HFFc6 (cell line): ENCODE measurements around the gene FGA. TPM values are rescaled to one million over a fixed set of nuclear protein-coding genes. Genes with fewer than 3 reads are reported as not detected.

ENCODE experiments used
- DNase-seq: peaks from one replicate; pipeline ENCODE4 v3.0.0-alpha.2; 2018
- H3K27ac Mint-ChIP-seq: 2 replicates; pipeline ENCODE4 v1.8.0; 2020; ENCODE audit warnings: mild to moderate bottlenecking, mixed read lengths
- H3K27me3 Mint-ChIP-seq: 2 replicates; pipeline ENCODE4 v1.8.0; 2021; ENCODE audit warnings: mild to moderate bottlenecking, moderate library complexity, mixed read lengths; ENCODE audit not compliant: insufficient read depth
- H3K36me3 Mint-ChIP-seq: 2 replicates; pipeline ENCODE4 v1.8.0; 2021; ENCODE audit warnings: low read depth, mixed read lengths
- H3K4me1 Mint-ChIP-seq: 2 replicates; pipeline ENCODE4 v1.8.0; 2020; ENCODE audit warnings: low read depth, mixed read lengths
- H3K4me3 Mint-ChIP-seq: 2 replicates; pipeline ENCODE4 v1.8.0; 2020; ENCODE audit warnings: mild to moderate bottlenecking, moderate library complexity, mixed read lengths
- H3K9me3 Mint-ChIP-seq: 2 replicates; pipeline ENCODE4 v1.8.0; 2020; ENCODE audit warnings: mild to moderate bottlenecking, mixed read lengths
- CTCF ChIP-seq: fragments of 200-600 bp; sonication (generic); IDR thresholded peaks from 2 replicates; pipeline ENCODE4 v1.5.0; 2021; ENCODE audit warnings: antibody characterized with exemption, mild to moderate bottlenecking
- total RNA-seq, 6 experiments: library from RNA; stranded (reverse); fragmentation: NEBNext Ultra II Directional; extraction: Animal tissue kit (Norgen Biotek cat#: 25700); gene quantifications; 2 replicates in 1 of 6; 3 replicates in 5 of 6; pipeline ENCODE4 v1.2.3, GENCODE V29; 2021

The FGA gene
- total RNA-seq, 6 experiments from 2014 or later: not detected

DNA sequence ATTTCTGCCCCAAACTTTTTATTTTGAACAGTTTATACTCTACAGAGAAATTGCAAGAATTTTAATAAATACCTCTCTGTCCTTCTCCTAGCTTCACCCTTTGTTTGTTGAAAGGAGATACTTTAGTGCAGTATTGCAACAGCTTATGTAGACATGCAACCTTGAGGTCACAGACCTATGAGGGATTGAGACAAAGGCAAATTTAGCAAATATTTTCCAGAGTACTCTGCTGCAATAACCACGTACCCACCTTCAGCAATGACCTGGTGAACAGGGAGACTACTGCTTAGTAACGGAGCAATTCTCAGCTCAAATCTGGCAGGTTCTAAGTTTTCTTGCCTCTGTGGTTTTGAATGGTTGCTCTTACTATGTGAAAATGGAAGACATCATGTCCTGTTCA lies 13.2 kb downstream of the FGA start:
- no peak overlapping the region for H3K4me3 Mint-ChIP-seq
- H3K36me3 Mint-ChIP-seq: no peaks in the 10 kb centered on the region
- TF ChIP-seq CTCF: no peak
- H3K27ac Mint-ChIP-seq: no peak overlapping the region
- H3K4me1 Mint-ChIP-seq: no peaks in the 10 kb centered on the region
- no peak for DNase-seq
- peaks cover 2% of the 10 kb centered on the region; the same call in 1 of the 2 replicates for H3K27me3 Mint-ChIP-seq
- H3K9me3 Mint-ChIP-seq: no peaks in the 10 kb centered on the region

DNA sequence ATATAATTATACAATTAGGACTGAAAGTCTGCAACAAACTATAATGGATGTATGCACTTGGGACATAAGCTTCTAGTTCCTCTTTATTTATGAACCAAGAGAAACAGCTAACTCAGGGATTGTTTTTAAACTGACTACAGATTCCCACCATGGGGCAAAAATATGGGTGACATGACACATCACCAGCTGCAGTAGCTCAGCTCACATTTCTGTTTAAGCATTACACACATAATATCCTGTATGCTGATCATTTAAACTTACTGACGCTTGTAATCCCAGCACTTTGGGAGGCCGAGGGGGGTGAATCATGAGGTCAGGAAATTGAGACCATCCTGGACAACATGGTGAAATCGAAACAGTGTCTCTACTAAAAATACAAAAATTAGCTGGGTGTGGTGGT lies 16.2 kb downstream of the FGA start:
- TF ChIP-seq CTCF: no peak
- Mint-ChIP-seq H3K4me3 (no peak overlapping the region), H3K27ac (no peak overlapping the region), H3K36me3 (no peaks in the 10 kb centered on the region), H3K4me1 (no peaks in the 10 kb centered on the region), H3K27me3 (no peaks in the 10 kb centered on the region; the same call in none of the 2 replicates), H3K9me3 (no peaks in the 10 kb centered on the region)
- no peak for DNase-seq

DNA sequence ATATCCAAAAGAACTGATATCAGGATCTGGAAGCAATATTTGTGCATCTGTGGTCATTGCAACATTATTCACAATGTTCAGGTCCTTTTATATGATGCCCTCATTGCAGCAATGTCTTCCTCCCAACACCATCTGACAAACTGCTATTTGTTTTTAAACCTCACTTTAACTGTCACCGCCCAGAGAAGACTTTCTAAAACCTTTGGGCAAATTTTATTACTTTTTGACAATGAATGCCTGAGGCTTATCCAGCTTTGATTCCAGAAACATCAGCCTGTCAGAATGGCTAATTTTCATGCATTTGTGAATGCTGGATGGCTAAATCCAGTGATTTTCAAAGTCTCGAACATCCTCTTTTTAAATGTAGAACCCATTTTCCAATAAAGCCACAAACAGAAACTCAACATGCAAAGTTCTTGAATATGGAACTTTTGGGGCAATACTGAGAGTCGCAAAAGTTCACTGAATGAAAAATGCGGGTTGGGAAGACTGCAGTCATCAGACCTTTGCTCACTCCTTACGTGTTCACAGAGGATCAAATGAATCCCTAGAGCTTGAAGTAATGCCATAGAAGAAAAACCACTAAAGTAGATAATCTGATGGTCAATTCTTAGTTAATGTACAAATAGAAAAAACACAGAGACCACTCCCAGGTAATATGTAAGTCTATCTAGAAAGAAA lies 17.2 kb downstream of the FGA start:
- no peak for DNase-seq
- H3K27ac Mint-ChIP-seq: no peak overlapping the region
- H3K9me3 Mint-ChIP-seq: no peaks in the 10 kb centered on the region
- no peaks in the 10 kb centered on the region for H3K36me3 Mint-ChIP-seq
- no peaks in the 10 kb centered on the region; the same call in none of the 2 replicates for H3K27me3 Mint-ChIP-seq
- H3K4me1 Mint-ChIP-seq: no peaks in the 10 kb centered on the region
- no peak for TF ChIP-seq CTCF
- no peak overlapping the region for H3K4me3 Mint-ChIP-seq

DNA sequence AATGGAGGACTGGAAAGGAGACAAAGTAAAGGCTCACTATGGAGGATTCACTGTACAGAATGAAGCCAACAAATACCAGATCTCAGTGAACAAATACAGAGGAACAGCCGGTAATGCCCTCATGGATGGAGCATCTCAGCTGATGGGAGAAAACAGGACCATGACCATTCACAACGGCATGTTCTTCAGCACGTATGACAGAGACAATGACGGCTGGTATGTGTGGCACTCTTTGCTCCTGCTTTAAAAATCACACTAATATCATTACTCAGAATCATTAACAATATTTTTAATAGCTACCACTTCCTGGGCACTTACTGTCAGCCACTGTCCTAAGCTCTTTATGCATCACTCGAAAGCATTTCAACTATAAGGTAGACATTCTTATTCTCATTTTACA lies 21.0 kb downstream of the FGA start:
- no peaks in the 10 kb centered on the region; the same call in none of the 2 replicates for H3K27me3 Mint-ChIP-seq
- DNase-seq: no peak
- no peaks in the 10 kb centered on the region for H3K36me3 Mint-ChIP-seq
- no peaks in the 10 kb centered on the region for H3K9me3 Mint-ChIP-seq
- no peaks in the 10 kb centered on the region for H3K4me1 Mint-ChIP-seq
- no peak overlapping the region for H3K4me3 Mint-ChIP-seq
- TF ChIP-seq CTCF: no peak
- no peak overlapping the region for H3K27ac Mint-ChIP-seq

DNA sequence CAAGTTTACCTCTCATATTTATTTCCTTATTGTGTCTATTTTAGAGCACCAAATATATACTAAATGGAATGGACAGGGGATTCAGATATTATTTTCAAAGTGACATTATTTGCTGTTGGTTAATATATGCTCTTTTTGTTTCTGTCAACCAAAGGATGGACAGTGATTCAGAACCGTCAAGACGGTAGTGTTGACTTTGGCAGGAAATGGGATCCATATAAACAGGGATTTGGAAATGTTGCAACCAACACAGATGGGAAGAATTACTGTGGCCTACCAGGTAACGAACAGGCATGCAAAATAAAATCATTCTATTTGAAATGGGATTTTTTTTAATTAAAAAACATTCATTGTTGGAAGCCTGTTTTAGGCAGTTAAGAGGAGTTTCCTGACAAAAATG lies 21.5 kb downstream of the FGA start:
- no peak for DNase-seq
- Mint-ChIP-seq H3K27ac (no peak overlapping the region), H3K27me3 (no peaks in the 10 kb centered on the region; the same call in none of the 2 replicates), H3K4me1 (no peaks in the 10 kb centered on the region), H3K4me3 (no peak overlapping the region), H3K36me3 (no peaks in the 10 kb centered on the region), H3K9me3 (no peaks in the 10 kb centered on the region)
- no peak for TF ChIP-seq CTCF
